Activated CD4-positive, alpha-beta T cell treated with anti-CD3 and anti-CD28 coated beads, Interleukin-2, amount 10 ng/mL, durations not matched to agents 24 days and 14 days (primary cell): ENCODE measurements around the gene FIGNL2. TPM values are rescaled to one million over a fixed set of nuclear protein-coding genes. Genes with fewer than 3 reads are reported as not detected.

ENCODE experiments used
- DNase-seq: peaks from one replicate; pipeline ENCODE4 v3.0.0; 2022
- H3K27ac Mint-ChIP-seq: one replicate; pipeline ENCODE4 v1.8.0; 2022; ENCODE audit warnings: mild to moderate bottlenecking, mixed read lengths
- H3K27me3 Mint-ChIP-seq: one replicate; pipeline ENCODE4 v1.8.0; 2022; ENCODE audit warnings: mixed read lengths
- H3K36me3 Mint-ChIP-seq: one replicate; pipeline ENCODE4 v1.8.0; 2022; ENCODE audit warnings: low read depth, mild to moderate bottlenecking, mixed read lengths
- H3K4me1 Mint-ChIP-seq: one replicate; pipeline ENCODE4 v1.8.0; 2021; ENCODE audit warnings: mixed read lengths
- H3K4me3 Mint-ChIP-seq: one replicate; pipeline ENCODE4 v1.8.0; 2022; ENCODE audit warnings: mild to moderate bottlenecking, moderate library complexity, mixed read lengths
- H3K9me3 Mint-ChIP-seq: one replicate; pipeline ENCODE4 v1.8.0; 2021; ENCODE audit warnings: mixed read lengths
- intact Hi-C: fragments of 100-400 bp; cut with micrococcal nuclease; formaldehyde crosslinking; loops from one replicate; pipeline ENCODE4 v1.15.1; 2023
- total RNA-seq: library from RNA; stranded (reverse); gene quantifications from 2 replicates; pipeline ENCODE4 v1.2.3, GENCODE V29; 2022

The FIGNL2 gene
- total RNA-seq, 1 donor from 2014 or later, result 0.30 TPM

DNA sequence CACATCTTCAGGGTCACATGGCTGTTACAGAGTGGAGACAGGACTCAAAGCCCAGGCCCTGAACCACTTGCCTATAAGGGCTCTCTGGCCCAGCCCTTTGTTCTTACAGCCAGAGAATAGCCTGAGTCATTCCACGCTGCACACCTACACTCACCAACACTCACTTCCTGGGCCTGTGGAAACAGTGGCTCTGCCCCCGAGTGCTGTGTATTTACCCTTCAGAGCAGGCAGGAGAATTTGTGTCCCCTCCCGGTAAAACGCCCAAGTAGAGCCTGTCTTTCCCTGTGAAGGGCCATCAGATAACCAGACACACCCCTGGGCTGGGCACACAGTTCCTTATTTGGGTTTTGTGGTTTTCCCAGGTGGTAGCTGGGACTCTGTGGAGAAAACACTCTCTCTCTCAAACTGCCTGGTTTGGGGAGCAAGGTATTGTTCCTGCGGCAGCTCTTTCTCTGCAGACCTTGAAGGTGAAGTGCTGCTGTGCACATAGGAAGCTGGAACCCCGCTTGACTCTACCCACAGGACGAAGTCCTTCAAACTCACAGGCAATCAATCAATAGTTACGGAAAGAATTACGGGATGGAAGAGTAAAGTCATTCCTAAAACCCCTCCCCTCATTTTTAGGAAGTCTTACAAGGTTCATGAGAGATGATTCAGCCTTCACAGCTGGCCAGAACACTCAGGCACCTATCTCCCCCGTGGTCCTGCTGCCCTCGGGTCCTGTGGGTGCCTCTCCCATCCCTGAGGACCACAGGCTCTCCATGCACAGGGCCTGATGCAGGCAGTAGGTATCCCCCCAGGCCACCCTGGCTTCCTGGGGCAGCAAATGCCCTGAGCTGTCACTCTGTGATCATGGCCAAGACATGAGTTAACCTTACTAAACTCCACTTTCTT lies 20.3 kb downstream of the FIGNL2 start:
- Mint-ChIP-seq H3K4me3 (peak overlapping the region; percentile 19), H3K27ac (peak overlapping the region; percentile 86), H3K36me3 (no peaks in the 10 kb centered on the region)

DNA sequence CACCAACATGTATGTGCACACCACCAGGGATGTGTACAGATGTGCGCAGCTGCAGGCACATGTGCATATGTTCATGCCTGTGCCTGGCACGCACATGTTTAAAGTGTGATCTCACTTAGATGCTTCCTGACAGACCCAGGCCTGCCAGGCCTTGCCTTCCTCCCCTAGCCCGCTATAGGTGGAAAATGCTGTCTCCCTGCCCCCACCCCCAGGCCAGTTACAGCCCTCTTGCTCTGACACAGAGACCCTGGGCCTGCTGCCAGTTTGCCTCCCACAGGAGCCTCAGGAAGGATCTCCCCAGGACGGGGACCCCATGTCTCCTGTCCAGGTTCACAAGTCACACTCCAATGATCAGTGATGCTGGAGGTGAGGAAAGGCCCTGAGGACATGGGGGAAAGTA lies 21.6 kb downstream of the FIGNL2 start:
- Mint-ChIP-seq H3K27me3 (peaks cover 17% of the 10 kb centered on the region), H3K27ac (no peak overlapping the region), H3K9me3 (no peaks in the 10 kb centered on the region), H3K36me3 (no peaks in the 10 kb centered on the region), H3K4me1 (peaks cover 21% of the 10 kb centered on the region), H3K4me3 (no peak overlapping the region)
- intact Hi-C loops, result loop anchor here (5.0 to 10.0 kb wide), 2 partner anchors 48 to 145 kb away; no protein-coding TSS in a partner anchor
- DNase-seq, result no peak

More for the DNA sequence above, 20.3 kb downstream of the FIGNL2 start:
- no peaks in the 10 kb centered on the region for H3K9me3 Mint-ChIP-seq
- peak; percentile 81 for DNase-seq
- intact Hi-C loops, result loop anchor here (1.0 to 10.0 kb wide), 3 partner anchors 47 to 223 kb away; partner anchors contain the start of gene NR4A1
- peaks cover 28% of the 10 kb centered on the region for H3K27me3 Mint-ChIP-seq
- H3K4me1 Mint-ChIP-seq, result peaks cover 32% of the 10 kb centered on the region

DNA sequence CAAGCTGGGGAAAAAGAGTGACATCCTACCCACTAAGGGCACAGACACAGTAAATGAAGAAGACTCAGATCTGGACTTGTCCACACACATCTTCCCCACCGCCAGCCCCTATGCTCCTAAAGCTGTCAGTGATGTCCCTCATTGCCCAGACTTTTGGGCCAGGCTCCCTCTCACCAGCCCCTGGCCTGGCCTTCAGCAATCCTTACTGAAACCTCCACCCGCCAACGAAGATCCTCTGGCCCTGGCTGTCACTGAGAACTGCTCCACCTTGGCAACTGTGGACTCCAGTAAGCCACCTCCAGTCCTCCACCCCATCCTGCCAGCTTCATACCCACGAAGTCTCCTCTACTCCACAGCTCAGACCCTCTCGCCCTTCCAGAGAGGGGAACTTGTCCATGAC lies 23.3 kb downstream of the FIGNL2 start:
- H3K27ac Mint-ChIP-seq, result peak overlapping the region; percentile 58
- no peaks in the 10 kb centered on the region for H3K36me3 Mint-ChIP-seq
- peaks cover 21% of the 10 kb centered on the region for H3K4me1 Mint-ChIP-seq
- intact Hi-C loops, result loop anchor here (5.0 to 10.0 kb wide), 2 partner anchors 50 to 147 kb away; no protein-coding TSS in a partner anchor
- DNase-seq, result no peak
- no peaks in the 10 kb centered on the region for H3K9me3 Mint-ChIP-seq
- peaks cover 10% of the 10 kb centered on the region for H3K27me3 Mint-ChIP-seq
- H3K4me3 Mint-ChIP-seq, result no peak overlapping the region

DNA sequence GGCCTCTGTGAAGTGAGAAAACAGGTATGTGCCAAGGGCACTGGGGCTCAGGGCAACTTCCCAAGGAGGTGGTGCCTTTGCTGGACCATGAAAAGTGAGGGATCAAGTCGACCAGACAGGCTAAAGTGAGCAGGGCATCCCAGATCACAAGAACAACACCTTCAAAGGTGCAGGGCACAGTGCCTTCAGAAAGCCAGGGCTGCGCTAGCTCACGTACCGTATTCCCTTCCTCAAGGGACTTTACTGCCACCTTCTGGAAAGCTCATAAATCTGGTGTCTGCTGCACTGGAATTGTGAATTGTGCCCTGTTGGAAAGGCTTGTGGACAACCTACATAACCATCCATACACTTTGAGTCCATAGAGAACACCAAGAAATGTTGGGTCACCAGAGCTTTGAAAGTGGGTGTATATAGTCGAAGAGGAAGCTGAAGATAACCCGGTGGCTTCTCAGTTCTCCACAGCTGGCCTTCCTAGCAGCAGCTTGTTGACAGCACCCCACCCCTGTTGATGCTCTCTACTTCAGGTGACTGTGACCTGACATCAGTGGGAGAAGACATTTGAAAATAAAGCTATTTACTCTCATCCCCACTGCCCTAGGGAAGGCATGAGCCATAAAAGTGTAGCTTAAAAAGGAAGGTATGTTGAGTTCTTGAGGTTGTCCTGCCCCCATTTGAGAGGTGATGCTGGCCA lies 24.5 kb downstream of the FIGNL2 start:
- Mint-ChIP-seq H3K4me1 (peaks cover 26% of the 10 kb centered on the region), H3K27me3 (peaks cover 10% of the 10 kb centered on the region), H3K4me3 (no peak overlapping the region), H3K9me3 (no peaks in the 10 kb centered on the region), H3K27ac (no peak overlapping the region), H3K36me3 (no peaks in the 10 kb centered on the region)
- intact Hi-C loops, result loop anchor here (5.0 to 10.0 kb wide), 2 partner anchors 51 to 402 kb away; partner anchors contain the start of gene SLC4A8
- peak; percentile 72 for DNase-seq

DNA sequence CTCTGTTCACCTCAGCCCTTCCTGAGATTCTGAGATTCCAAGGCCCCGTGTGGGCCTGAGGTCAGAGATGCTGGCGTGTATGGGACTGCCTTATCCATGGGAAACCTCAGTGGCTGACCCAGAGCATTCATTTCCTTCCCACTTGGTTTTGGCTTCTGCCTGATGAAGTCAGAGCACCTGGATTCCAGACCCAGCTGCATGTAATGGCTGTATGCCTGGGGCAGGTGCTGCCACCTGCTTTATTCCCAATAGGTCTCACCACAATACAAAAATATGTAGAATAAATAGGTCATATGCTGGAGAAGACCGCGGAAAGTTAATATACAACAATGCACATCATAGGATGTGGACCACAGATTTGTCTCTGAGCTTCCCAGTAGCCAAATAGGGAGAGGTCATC lies 25.6 kb downstream of the FIGNL2 start:
- no peaks in the 10 kb centered on the region for H3K36me3 Mint-ChIP-seq
- H3K9me3 Mint-ChIP-seq, result no peaks in the 10 kb centered on the region
- intact Hi-C loops, result loop anchor here (5.0 to 10.0 kb wide), 2 partner anchors 52 to 401 kb away; partner anchors contain the start of gene SLC4A8
- no peak overlapping the region for H3K4me3 Mint-ChIP-seq
- DNase-seq, result no peak
- H3K27me3 Mint-ChIP-seq, result peaks cover 15% of the 10 kb centered on the region
- H3K4me1 Mint-ChIP-seq, result peaks cover 18% of the 10 kb centered on the region
- H3K27ac Mint-ChIP-seq, result no peak overlapping the region

DNA sequence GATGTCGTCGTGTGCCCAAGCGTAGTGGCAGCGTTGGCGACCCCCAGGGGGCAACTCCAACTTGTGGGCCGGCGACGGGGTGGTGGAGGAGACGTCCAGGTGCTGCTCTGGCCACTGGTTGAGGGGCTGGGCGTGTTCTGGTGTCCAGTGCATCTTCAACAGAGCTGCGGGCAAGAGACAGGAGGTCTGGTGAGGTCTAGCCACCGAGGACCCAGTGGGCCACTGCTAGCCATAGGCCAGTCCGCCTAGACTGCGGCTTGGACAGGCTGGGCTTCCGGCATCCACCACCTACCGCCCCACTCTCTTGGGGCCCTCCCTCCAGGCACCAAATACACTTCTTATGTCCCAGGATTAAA lies 26.3 kb downstream of the FIGNL2 start:
- Mint-ChIP-seq H3K4me1 (peaks cover 11% of the 10 kb centered on the region), H3K27ac (no peak overlapping the region), H3K4me3 (peak overlapping the region; percentile 23), H3K36me3 (no peaks in the 10 kb centered on the region), H3K27me3 (peaks cover 21% of the 10 kb centered on the region), H3K9me3 (no peaks in the 10 kb centered on the region)
- no peak for DNase-seq
- intact Hi-C loops, result loop anchor here (5.0 to 10.0 kb wide), 2 partner anchors 53 to 400 kb away; partner anchors contain the start of gene SLC4A8

DNA sequence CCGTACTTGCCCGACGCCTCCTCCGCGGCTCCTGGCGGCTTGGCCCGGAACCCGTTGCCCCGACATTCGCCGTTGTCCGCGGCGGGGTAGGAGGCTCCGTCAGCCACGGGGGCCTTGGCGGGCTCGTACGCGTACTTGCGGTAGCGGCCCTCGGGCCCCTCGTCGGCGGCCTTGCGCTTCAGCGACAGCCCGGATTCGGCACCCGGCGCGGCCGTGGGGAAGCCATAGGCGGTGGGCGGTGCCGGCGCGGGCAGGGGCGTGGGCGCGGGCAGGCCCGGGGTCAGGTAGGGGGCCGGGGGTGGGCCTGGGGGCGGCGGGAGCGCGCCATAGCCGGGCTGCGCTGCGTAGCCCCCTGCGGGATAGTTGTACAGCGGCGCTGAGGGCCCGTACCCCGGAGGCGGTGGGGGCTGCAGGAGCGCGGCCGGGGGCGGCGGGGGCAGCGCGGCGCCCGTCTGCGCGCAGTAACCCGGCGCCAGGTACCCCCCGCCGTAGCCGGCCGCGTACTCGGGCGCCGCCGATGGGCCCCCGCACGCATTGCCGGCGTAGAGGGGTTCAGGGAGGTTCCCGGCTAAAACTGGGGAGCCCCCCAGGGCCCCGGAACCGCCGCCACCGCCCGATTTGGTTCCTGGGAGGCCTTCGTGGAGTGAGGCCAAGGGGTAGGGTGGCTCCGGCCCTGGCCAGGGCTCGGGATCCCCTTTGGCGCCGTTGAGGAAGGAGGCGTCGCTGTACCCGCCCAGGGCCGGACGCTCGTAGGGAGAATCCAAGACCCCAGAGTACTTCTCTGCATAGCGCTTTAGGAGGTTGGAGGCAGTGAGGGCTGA lies 26.9 kb downstream of the FIGNL2 start:
- peak; percentile 79 for DNase-seq
- Mint-ChIP-seq H3K27ac (no peak overlapping the region), H3K36me3 (no peaks in the 10 kb centered on the region), H3K27me3 (peaks cover 25% of the 10 kb centered on the region), H3K9me3 (no peaks in the 10 kb centered on the region), H3K4me1 (peaks cover 9% of the 10 kb centered on the region), H3K4me3 (peak overlapping the region; percentile 28)
- intact Hi-C loops, result loop anchor here (2.0 to 10.0 kb wide), 3 partner anchors 53 to 399 kb away; partner anchors contain the start of genes SCN8A and SLC4A8

DNA sequence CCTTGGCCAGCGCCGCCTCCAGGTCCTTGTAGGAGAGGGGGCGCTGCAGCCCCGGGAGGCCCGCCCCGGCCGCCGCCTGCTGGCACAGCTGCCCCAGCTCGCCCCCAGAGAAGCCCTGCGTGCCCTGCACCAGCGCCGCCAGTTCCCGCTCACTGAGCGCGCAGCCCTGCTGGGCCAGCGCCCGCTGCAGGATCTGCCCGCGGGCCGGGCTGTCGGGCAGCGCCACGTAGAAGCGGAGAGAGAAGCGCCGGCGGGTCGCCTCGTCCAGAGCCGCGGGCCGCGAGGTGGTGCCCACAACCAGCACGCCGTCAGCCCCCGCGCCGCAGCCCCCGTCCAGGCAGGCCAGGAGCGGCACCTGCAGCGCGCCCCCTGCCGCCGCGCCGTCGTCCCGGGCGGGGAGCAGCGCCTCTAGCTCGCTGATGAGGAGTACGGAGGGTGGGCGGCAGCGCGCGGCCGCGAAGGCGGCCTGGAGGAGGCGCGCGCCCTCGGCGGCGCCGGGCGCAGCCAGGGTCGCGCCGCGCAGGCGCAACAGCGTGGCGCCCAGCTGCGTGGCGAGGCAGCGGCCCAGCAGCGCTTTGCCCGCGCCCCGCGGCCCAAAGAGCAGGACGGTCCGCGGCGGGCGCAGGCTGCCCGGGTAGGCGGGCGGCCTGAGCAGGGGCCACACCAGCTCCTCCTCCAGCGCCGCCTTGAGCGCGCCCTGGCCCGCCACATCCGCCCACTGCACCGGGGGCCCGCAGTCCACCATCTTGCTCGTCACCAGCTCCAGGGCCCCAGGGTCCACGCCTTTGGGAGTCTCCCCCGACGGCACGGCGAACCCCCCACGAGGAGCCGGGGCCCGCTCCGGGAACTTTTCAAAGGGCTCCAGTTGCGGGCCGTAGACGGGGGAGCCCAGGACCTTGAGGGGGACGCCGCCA lies 27.7 kb downstream of the FIGNL2 start:
- intact Hi-C loops, result loop anchor here (2.0 to 10.0 kb wide), 3 partner anchors 54 to 398 kb away; partner anchors contain the start of genes SCN8A and SLC4A8
- peak overlapping the region; percentile 60 for H3K4me3 Mint-ChIP-seq
- no peaks in the 10 kb centered on the region for H3K9me3 Mint-ChIP-seq
- DNase-seq, result peak; percentile 90
- peaks cover 9% of the 10 kb centered on the region for H3K4me1 Mint-ChIP-seq
- no peak overlapping the region for H3K27ac Mint-ChIP-seq
- H3K36me3 Mint-ChIP-seq, result no peaks in the 10 kb centered on the region
- peaks cover 34% of the 10 kb centered on the region for H3K27me3 Mint-ChIP-seq

DNA sequence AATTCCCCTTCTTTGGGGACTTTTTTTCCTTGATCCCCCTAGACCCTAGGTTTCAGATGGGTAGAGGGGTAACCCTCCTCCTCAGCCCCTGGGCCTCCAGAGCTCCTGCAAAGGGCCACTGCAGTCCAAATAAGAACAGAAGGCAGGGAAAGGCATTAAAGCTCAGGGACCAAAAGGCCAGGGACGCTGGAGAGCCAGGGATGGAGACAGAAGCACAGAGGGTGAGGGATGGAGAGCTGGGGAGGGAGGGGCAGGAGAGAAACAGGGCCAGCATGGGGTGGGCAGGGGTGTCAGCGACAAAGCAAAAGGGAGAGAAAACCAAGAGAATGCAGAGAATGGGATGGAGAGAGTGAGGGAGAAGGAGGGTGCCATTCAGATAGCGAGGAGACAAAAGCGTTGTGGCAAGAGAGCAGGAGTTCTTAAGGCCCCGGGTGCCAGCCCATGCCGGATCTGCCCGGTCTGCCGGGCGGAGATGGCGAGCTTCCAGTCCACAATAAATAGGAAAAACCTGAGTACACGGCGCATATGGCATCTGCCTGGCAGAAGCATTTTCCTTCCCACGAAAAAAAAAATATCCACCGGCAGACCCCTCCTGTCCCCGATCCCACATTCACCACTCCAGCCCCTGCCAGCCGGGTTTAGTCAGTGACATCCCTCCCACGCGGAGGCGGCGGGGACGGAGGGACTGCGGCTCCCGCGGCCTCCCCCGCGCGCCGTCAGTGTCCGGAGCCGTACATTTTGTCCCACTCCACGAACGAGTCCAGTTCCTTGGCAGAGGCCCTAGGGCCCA lies 28.6 kb downstream of the FIGNL2 start:
- intact Hi-C loops, result loop anchor here (2.0 to 10.0 kb wide), 3 partner anchors 55 to 398 kb away; partner anchors contain the start of genes SCN8A and SLC4A8
- no peak for DNase-seq
- H3K9me3 Mint-ChIP-seq, result no peaks in the 10 kb centered on the region
- peaks cover 42% of the 10 kb centered on the region for H3K27me3 Mint-ChIP-seq
- H3K36me3 Mint-ChIP-seq, result no peaks in the 10 kb centered on the region
- no peak overlapping the region for H3K27ac Mint-ChIP-seq
- peak overlapping the region; percentile 60 for H3K4me3 Mint-ChIP-seq
- peaks cover 14% of the 10 kb centered on the region for H3K4me1 Mint-ChIP-seq

DNA sequence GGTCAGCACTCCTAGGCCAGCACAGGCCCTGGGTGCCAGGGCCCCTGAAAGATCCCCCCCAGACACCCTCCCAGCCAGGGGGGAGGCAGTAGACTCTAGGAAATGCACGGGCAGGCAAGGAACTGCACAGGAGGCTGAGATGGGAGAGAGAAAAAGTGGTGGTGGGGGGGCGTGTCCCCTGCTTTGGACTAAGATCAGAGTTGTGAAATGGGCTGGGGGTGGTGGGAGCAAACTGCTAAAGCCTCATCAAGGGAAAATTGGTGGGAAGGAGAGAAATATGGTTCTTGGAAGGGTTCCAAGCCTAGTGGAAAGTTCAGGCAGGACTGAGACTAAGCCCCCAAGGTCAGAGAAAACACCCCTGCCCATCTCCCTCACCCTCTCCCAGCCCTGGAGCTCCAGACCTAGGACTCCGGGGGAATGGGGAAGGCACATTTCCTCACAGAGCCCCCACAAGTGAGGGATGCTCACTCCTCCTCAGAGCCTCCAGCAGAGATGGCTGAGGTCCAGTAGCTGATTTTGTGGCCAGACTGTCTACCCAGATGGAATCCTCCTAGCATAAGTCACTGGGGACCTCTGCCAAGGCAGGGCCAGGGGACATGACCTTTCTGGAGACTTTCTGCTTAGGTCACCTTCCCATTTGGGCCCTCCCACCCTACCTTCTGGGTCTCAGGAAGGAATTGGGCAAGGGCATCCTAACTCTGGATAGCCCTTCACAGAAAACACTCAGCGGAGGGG lies 29.8 kb downstream of the FIGNL2 start:
- intact Hi-C loops, result no loop called here
- peaks cover 41% of the 10 kb centered on the region for H3K27me3 Mint-ChIP-seq
- no peaks in the 10 kb centered on the region for H3K36me3 Mint-ChIP-seq
- no peak overlapping the region for H3K27ac Mint-ChIP-seq
- H3K9me3 Mint-ChIP-seq, result no peaks in the 10 kb centered on the region
- no peak overlapping the region for H3K4me3 Mint-ChIP-seq
- peaks cover 14% of the 10 kb centered on the region for H3K4me1 Mint-ChIP-seq
- no peak for DNase-seq

DNA sequence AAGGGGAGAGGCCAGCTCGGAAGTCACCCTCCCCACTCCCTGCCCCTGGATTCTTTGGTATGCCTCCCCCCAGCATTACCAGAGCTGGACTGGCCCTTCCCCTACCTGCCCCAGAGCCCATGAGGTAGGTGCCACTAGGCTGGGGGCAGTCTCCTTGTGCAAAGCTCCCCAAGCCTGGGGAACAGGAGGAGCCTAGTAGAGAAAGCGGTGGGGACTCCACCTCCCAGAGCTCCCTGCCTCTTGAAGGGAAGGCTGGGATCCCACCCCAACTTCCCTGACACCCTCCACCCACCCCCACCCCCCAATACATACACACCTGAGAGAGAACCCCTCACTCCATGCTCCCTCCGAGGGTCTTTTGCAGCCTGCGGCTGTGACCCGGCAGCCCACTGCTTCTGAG lies 30.4 kb downstream of the FIGNL2 start:
- H3K4me1 Mint-ChIP-seq, result peaks cover 10% of the 10 kb centered on the region
- intact Hi-C loops, result no loop called here
- no peak for DNase-seq
- peaks cover 39% of the 10 kb centered on the region for H3K27me3 Mint-ChIP-seq
- no peak overlapping the region for H3K4me3 Mint-ChIP-seq
- no peaks in the 10 kb centered on the region for H3K36me3 Mint-ChIP-seq
- H3K9me3 Mint-ChIP-seq, result no peaks in the 10 kb centered on the region
- H3K27ac Mint-ChIP-seq, result no peak overlapping the region
